HFFc6 (cell line): ENCODE measurements around the gene SYMPK. TPM values are rescaled to one million over a fixed set of nuclear protein-coding genes. Genes with fewer than 3 reads are reported as not detected.

Experiments
- DNase-seq: peaks from one replicate; pipeline ENCODE4 v3.0.0-alpha.2; 2018
- H3K27ac Mint-ChIP-seq: 2 replicates; pipeline ENCODE4 v1.8.0; 2020; ENCODE audit warnings: mild to moderate bottlenecking, mixed read lengths
- H3K27me3 Mint-ChIP-seq: 2 replicates; pipeline ENCODE4 v1.8.0; 2021; ENCODE audit warnings: mild to moderate bottlenecking, moderate library complexity, mixed read lengths; ENCODE audit not compliant: insufficient read depth
- H3K36me3 Mint-ChIP-seq: 2 replicates; pipeline ENCODE4 v1.8.0; 2021; ENCODE audit warnings: low read depth, mixed read lengths
- H3K4me1 Mint-ChIP-seq: 2 replicates; pipeline ENCODE4 v1.8.0; 2020; ENCODE audit warnings: low read depth, mixed read lengths
- H3K4me3 Mint-ChIP-seq: 2 replicates; pipeline ENCODE4 v1.8.0; 2020; ENCODE audit warnings: mild to moderate bottlenecking, moderate library complexity, mixed read lengths
- H3K9me3 Mint-ChIP-seq: 2 replicates; pipeline ENCODE4 v1.8.0; 2020; ENCODE audit warnings: mild to moderate bottlenecking, mixed read lengths
- CTCF ChIP-seq: fragments of 200-600 bp; sonication (generic); IDR thresholded peaks from 2 replicates; pipeline ENCODE4 v1.5.0; 2021; ENCODE audit warnings: antibody characterized with exemption, mild to moderate bottlenecking
- total RNA-seq, 6 experiments: library from RNA; stranded (reverse); fragmentation: NEBNext Ultra II Directional; extraction: Animal tissue kit (Norgen Biotek cat#: 25700); gene quantifications; 2 replicates in 1 of 6; 3 replicates in 5 of 6; pipeline ENCODE4 v1.2.3, GENCODE V29; 2021

The SYMPK gene
- total RNA-seq, 6 experiments from 2014 or later, result 59.6 to 74.8 (median 66.0) TPM

- TF ChIP-seq CTCF, result no peak
- no peak for DNase-seq
- no peaks in the 10 kb centered on the region for H3K9me3 Mint-ChIP-seq
- peaks cover 2% of the 10 kb centered on the region for H3K27me3 Mint-ChIP-seq
- peak overlapping the region; percentile 90 for H3K27ac Mint-ChIP-seq
- peaks cover 36% of the 10 kb centered on the region for H3K36me3 Mint-ChIP-seq
- peaks cover 27% of the 10 kb centered on the region for H3K4me1 Mint-ChIP-seq
- peak overlapping the region; percentile 99 for H3K4me3 Mint-ChIP-seq
These were observed 72.0 kb downstream of the SYMPK start for GRCh38 chr19:45790942-45791341.

- H3K27ac Mint-ChIP-seq, result no peak overlapping the region
- DNase-seq, result no peak
- no peak for TF ChIP-seq CTCF
- peaks cover 36% of the 10 kb centered on the region for H3K36me3 Mint-ChIP-seq
- H3K9me3 Mint-ChIP-seq, result no peaks in the 10 kb centered on the region
- H3K4me1 Mint-ChIP-seq, result peaks cover 36% of the 10 kb centered on the region
- H3K4me3 Mint-ChIP-seq, result no peak overlapping the region
- peaks cover 2% of the 10 kb centered on the region for H3K27me3 Mint-ChIP-seq
These were observed 73.7 kb downstream of the SYMPK start for GRCh38 chr19:45789035-45789786.

GRCh38 chr19:45786533-45786894, 76.4 kb downstream of the SYMPK start:
- H3K36me3 Mint-ChIP-seq, result peaks cover 34% of the 10 kb centered on the region

GRCh38 chr19:45785781-45786532, 77.0 kb downstream of the SYMPK start:
- Mint-ChIP-seq H3K27ac (no peak overlapping the region), H3K36me3 (peaks cover 28% of the 10 kb centered on the region), H3K4me3 (no peak overlapping the region), H3K9me3 (no peaks in the 10 kb centered on the region), H3K4me1 (peaks cover 35% of the 10 kb centered on the region), H3K27me3 (peaks cover 4% of the 10 kb centered on the region)
- DNase-seq, result no peak
- no peak for TF ChIP-seq CTCF

More at GRCh38 chr19:45786533-45786894, 76.4 kb downstream of the SYMPK start:
- H3K27ac Mint-ChIP-seq, result no peak overlapping the region
- DNase-seq, result no peak
- no peak overlapping the region for H3K4me3 Mint-ChIP-seq
- peaks cover 37% of the 10 kb centered on the region for H3K4me1 Mint-ChIP-seq
- H3K27me3 Mint-ChIP-seq, result peaks cover 4% of the 10 kb centered on the region
- no peak for TF ChIP-seq CTCF
- H3K9me3 Mint-ChIP-seq, result no peaks in the 10 kb centered on the region

- DNase-seq, result no peak
- Mint-ChIP-seq H3K4me3 (no peak overlapping the region), H3K36me3 (peaks cover 25% of the 10 kb centered on the region), H3K4me1 (peaks cover 35% of the 10 kb centered on the region), H3K27me3 (peaks cover 4% of the 10 kb centered on the region; the same call in 1 of the 2 replicates), H3K27ac (peak overlapping the region; percentile 78), H3K9me3 (no peaks in the 10 kb centered on the region)
- no peak for TF ChIP-seq CTCF
These were observed 77.8 kb downstream of the SYMPK start for GRCh38 chr19:45785097-45785496.
